ENCODE results near the gene MYO16.

DNA sequence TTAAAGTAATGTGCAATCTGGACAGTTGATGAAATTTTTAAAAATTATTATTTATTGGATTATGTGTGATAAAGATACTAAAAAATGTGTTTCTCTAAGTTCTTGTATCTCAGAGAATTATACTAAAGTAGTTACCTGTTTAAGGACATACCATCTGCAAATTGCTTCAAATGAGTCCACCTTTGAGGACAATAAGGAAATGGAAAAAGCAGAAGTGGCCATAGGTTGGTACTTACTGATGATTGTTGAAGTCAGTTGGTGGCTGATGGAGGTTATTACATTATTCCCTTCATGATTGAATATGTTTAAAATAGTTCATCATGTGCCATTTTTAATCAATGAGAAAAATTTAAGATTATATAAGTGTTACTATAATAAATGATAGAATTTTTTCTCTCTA, 367.0 kb downstream of the MYO16 start:
- TF ChIP-seq, protein P1, sequence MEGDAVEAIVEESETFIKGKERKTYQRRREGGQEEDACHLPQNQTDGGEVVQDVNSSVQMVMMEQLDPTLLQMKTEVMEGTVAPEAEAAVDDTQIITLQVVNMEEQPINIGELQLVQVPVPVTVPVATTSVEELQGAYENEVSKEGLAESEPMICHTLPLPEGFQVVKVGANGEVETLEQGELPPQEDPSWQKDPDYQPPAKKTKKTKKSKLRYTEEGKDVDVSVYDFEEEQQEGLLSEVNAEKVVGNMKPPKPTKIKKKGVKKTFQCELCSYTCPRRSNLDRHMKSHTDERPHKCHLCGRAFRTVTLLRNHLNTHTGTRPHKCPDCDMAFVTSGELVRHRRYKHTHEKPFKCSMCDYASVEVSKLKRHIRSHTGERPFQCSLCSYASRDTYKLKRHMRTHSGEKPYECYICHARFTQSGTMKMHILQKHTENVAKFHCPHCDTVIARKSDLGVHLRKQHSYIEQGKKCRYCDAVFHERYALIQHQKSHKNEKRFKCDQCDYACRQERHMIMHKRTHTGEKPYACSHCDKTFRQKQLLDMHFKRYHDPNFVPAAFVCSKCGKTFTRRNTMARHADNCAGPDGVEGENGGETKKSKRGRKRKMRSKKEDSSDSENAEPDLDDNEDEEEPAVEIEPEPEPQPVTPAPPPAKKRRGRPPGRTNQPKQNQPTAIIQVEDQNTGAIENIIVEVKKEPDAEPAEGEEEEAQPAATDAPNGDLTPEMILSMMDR (IDR thresholded peaks at IDR 0.05; ENCODE audit: poor library complexity) = no peak
- TF ChIP-seq EZH2 (IDR thresholded peaks at IDR 0.05; ENCODE audit: borderline replicate concordance) (no peak), EZH2phosphoT487 (IDR thresholded peaks at IDR 0.05; ENCODE audit: low read depth, severe bottlenecking, unreplicated experiment) (no peak)

Data from hepatocyte (in vitro differentiated cells).